GM18520 (cell line): ENCODE results near the gene DNAH17.

Source experiments
- ATAC-seq: cut with Tn5 transposase; IDR thresholded peaks from one replicate; pipeline ENCODE4 v1.9.1; 2021; ENCODE audit not compliant: unreplicated experiment

DNAH17 gene

GRCh38 chr17:78419970-78420815, 157.0 kb downstream of the DNAH17 start:
- ATAC-seq = no peak

GRCh38 chr17:78418326-78419026, 158.7 kb downstream of the DNAH17 start:
- ATAC-seq = no peak

GRCh38 chr17:78417531-78417909, 159.7 kb downstream of the DNAH17 start:
- ATAC-seq = no peak

GRCh38 chr17:78416791-78417530, 160.2 kb downstream of the DNAH17 start:
- no peak for ATAC-seq

GRCh38 chr17:78415821-78416711, 161.1 kb downstream of the DNAH17 start:
- ATAC-seq = no peak

GRCh38 chr17:78414178-78415162, 162.7 kb downstream of the DNAH17 start:
- no peak for ATAC-seq

GRCh38 chr17:78412403-78412802, 164.8 kb downstream of the DNAH17 start:
- ATAC-seq = no peak

- no peak for ATAC-seq
These were observed 165.8 kb downstream of the DNAH17 start for GRCh38 chr17:78411241-78411857.

- no peak for ATAC-seq
These were observed 167.8 kb downstream of the DNAH17 start for GRCh38 chr17:78409191-78409928.

GRCh38 chr17:78408476-78409050, 168.6 kb downstream of the DNAH17 start:
- no peak for ATAC-seq

GRCh38 chr17:78407387-78408000, 169.7 kb downstream of the DNAH17 start:
- ATAC-seq = no peak

GRCh38 chr17:78406920-78407319, 170.3 kb downstream of the DNAH17 start:
- ATAC-seq = no peak

GRCh38 chr17:78406396-78406795, 170.8 kb downstream of the DNAH17 start:
- no peak for ATAC-seq

- no peak for ATAC-seq
These were observed 173.4 kb downstream of the DNAH17 start for GRCh38 chr17:78403822-78404221.

GRCh38 chr17:78401891-78402290, 175.3 kb downstream of the DNAH17 start:
- ATAC-seq = no peak

GRCh38 chr17:78401246-78401645, 175.9 kb downstream of the DNAH17 start:
- ATAC-seq = no peak

GRCh38 chr17:78400581-78401240, 176.5 kb downstream of the DNAH17 start:
- no peak for ATAC-seq
